Measurements from ENCODE around the gene HHIPL2.
A peak's percentile ranks its signal among the peaks of the same experiment; 100 is the strongest.

The HHIPL2 gene

GRCh38 chr1:222547944-222548671 is at the start of gene HHIPL2:
Gene HHIPL2 (minus strand): TSS chr1:222548104. CDS start chr1:222548044, 60 bp downstream.
- no peak for FAIRE-seq

DNA sequence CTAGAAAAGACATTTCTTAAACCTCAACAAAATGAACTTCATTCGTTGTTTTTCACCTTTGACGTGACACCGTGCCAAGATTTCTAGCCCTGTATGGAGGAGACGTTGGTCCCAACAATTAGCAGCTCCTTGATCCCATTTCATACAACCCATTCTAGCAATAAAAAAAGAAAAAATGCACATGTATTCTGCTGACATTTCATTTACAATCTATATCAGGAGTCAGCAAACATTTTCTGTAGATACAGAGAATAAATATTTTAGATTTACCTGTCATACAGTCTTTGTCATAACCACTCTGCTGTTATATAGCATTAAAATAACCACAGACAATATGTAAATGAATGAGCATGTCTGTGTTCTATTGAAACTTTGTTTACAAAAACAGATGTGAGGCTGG is 48.8 kb upstream of the HHIPL2 start:
- DNase-seq (ENCODE audit: low spot score): no peak

More at GRCh38 chr1:222547944-222548671, at the start of gene HHIPL2:
- DNase-seq (ENCODE audit: low spot score): no peak

DNA sequence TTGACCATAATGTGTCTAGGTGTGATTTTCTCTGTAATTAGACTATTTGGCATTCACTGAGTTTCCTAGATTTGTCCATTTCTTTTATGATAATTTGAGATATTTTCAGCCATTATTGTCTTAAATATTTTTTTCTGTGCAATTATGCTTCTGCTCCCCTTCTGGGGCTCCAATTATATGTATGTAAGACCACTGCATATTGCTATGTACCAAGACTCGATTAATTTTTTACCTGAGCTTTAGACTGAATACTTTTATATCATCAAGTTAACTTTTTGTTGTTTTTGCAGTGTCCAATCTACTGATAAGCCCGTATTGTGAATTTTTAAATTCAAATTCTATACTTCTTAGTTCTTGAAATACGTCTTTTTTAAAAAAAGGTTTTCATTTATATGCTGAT is 46.9 kb upstream of the HHIPL2 start:
- FAIRE-seq (no peak), DNase-seq (ENCODE audit: low spot score) (no peak)

More for the DNA sequence above, 48.8 kb upstream of the HHIPL2 start:
- FAIRE-seq: no peak

DNA sequence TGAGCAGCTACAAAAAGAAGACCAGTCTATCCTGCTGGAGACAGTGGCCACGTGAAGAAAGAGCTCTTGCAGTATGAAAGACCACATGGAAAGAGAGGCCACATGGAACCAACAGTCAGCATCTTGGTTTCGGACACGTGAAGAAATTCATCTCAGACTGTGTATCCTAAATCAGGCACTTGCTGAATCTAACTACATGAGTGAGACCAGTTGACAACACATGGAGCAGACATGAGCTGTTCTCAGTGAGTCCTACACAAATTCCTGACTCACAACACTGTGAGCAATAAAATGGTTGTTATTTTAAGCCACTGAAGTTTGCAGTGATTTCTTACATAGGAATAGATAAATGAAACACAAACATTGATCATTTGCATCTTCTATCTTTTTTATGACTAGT is 44.3 kb upstream of the HHIPL2 start:
- FAIRE-seq: no peak
- no peak for DNase-seq (ENCODE audit: low spot score)

DNA sequence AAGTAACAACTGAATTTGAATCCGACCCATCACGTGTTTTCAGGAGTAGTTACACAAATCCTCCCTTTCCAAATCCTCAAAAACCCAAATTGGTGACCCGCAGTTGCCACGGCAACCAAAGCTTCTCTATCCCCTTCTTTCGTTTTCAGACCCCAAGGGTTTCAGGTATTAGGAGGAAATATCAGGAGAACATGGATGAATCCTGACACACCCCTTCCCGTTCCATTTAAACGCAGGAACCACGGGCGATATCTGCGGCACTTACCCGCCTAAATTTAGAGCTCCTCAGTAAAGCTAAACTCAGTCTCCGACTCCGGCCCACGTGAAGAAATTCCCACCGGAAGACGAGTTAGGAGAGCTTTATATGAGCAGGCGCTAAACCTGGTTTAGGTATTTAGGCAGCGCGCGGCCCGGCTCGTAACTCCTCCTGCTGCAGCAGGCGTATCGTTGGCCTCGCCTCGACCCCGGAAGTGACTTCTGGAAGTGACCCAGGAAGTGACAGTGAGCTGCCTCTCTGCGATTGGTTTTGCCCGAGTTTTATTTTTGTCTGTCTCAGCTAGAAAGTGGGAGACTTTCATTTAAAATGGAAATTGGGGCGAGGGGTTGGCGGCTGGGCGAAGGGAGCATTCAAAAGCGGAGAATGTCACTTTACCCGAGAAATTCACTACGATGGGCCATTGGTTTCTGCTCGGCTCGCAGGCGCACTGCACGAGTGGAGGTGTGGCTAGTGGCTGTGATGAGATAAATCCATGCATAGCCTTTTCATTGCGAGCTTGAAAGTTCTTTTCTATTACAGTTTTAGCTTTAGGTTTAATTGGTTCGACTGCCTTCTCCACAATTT is 41.8 kb upstream of the HHIPL2 start, which contains the start of gene TAF1A:
Gene TAF1A (minus strand): TSS at position 472 of the 841 bp plus-strand sequence.
- FAIRE-seq (no peak), DNase-seq (ENCODE audit: low spot score) (peak; percentile 88)

DNA sequence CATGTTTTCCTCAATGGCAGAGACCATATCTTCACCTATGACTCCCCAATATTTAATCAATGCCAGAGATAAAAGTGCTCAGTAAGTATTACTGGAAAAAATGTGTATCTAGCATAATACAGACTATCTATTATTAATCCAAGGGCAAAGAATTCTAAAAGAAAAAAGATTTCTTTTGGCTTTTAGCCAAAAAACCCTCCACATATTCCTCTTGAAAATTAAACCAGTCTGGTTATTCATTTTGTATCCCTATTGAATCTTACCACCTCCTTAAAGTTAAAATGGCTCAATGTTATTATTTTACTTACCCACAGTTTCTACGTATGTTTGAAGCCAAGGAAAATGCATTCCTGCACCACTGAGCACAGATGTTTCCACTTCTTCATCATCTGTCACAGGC is 40.2 kb upstream of the HHIPL2 start:
- no peak for FAIRE-seq
- no peak for DNase-seq (ENCODE audit: low spot score)

DNA sequence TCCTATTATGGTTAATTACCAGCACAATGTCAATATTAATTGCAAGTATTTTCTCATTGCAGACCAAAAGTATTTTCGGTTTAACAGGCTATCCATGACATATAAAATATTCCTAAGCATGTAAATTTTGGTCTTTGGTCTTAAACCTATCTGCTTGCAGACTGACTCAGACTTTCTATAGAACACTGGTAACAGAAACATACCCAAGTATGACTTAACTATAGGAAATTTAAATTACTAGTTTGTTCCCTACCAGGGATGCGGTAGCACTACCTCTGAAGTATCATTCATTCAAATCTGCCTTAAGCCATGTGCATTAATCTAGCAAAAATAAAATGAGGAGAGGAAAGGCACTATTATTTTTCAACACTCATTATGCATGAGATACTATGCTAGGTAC is 38.9 kb upstream of the HHIPL2 start:
- FAIRE-seq (no peak), DNase-seq (ENCODE audit: low spot score) (no peak)

DNA sequence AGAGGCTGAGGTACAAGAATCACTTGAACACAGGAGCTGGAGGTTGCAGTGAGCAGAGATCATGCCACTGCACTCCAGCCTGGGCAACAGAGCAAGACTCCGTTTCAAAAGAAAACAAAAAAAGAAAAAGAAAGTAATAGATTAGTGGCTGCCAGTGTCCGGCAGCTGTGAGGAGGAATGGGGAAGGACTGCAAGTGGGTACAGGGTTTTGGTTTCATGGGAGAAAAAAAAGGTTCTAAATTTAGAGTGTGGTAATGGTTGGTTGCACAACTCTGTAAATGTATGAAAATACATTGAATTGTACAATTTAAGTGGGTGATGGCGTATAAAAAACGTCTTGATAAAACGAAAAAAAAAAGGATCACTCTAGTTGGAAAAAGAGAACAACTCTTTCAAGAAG is 35.2 kb upstream of the HHIPL2 start:
- DNase-seq (ENCODE audit: low spot score) (no peak), FAIRE-seq (no peak)

DNA sequence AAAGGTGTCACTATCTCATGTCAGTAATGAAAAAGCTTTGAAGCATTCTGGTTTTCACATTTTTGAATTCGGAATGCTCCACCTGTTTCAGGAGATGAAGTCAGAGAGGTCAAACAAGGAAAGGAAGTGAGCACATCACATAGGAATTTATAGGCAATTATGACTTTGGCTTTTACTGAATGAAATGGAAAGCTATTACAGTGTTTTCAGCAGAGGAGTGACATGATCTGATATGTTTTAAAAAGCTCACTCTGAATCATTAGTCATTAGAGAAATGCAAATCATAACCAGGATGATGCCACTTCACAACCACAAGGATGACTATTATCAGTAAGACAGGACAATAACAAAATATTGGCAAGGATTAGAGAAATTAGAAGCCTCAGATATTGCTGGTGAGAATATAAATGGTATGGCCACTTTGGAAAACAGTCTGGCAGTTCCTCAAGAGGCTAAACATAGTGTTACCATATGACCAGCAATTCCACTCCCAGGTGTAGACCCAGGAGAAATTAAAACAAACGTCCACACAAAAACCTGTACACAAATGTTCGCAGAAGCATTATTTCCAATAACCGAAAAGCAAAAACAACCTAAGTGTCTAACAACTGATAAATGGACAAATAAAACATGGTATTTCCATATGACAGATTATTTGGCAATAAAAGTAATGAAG is 34.3 kb upstream of the HHIPL2 start:
- no peak for FAIRE-seq
- peak; percentile 37 for DNase-seq (ENCODE audit: low spot score)

DNA sequence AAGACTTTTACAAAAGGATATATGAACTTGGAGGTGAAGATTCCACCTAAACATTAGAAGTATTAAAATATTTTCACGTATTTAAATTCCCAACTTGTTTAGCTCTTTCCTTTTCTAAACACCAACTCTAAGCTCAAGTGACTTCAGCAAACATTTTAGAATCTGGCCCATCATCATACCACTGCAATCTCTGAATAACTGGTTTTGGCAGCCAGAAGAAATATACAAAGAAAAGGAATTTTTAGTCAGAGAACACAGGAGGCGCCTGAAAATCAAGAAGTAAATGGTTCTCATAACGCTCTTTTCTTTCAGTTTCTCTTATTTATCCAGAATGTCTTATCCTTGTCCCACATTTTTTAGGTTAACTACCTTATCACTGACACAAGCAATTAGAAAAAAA is 31.4 kb upstream of the HHIPL2 start:
- DNase-seq (ENCODE audit: low spot score): no peak
- no peak for FAIRE-seq

GRCh38 chr1:222570837-222571236 is 22.9 kb upstream of the HHIPL2 start:
- FAIRE-seq: no peak

DNA sequence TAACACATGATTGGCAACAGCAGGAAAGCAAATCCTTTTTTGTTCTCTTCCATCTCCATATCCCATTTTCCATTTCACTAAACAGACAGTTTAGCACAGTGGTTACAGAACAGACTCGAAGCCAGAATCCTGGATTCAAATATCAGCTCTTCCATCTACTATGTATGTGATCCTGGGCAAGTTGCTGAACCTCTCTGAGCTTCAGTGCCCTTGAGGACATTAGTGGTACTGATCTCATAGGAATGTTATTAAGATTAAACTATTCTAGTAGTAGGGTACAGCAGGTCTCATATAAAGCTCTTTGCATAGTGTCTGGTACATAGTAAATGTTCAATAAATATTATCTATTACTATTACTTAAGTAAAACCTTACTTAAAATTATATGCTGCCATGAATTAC is 13.8 kb upstream of the HHIPL2 start:
- FAIRE-seq (no peak), DNase-seq (ENCODE audit: low spot score) (no peak)

More at GRCh38 chr1:222570837-222571236, 22.9 kb upstream of the HHIPL2 start:
- DNase-seq (ENCODE audit: low spot score): no peak

DNA sequence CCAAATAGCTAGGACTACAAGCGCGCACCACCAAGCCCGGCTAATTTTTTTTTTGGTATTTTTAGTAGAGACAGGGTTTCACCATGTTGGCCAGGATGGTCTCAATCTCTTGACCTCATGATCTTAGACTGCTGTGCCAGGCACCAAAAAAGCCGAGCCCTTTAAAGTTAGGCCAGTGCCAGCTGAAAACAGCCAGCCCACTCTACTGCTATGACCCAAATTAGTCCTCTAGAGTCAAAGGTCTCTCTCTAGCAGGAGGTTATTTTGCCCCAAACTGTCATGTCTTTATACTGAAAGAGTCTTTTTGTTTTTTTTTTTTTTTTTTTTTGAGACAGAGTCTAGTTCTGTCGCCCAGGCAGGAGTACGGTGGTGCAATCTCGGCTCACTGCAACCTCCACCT is 9.7 kb upstream of the HHIPL2 start:
- FAIRE-seq: no peak
- DNase-seq (ENCODE audit: low spot score): no peak

DNA sequence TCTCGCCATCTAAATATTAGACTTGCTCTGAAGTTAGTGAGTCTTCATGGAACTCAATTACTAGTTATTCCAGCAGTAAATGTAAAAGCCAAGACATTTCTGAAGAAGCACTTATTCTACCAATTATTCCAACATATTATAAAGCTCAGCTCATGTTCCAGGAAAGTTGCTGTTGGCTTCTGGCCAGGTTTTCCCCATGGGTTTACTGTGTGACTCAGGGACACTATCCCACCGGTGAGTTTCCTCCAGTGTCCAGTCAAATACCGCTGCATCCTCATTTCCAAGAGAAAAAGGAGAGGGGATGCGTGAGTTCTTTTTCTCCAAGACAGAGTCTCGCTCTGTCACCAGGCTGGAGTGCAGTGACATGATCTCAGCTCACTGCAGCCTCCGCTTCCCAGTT is 9.2 kb upstream of the HHIPL2 start:
- FAIRE-seq: no peak
- DNase-seq (ENCODE audit: low spot score): no peak

GRCh38 chr1:222555992-222556615 is 8.2 kb upstream of the HHIPL2 start:
- no peak for DNase-seq (ENCODE audit: low spot score)
- no peak for FAIRE-seq

- FAIRE-seq: no peak
Measured at GRCh38 chr1:222554177-222554576, 6.3 kb upstream of the HHIPL2 start.

GRCh38 chr1:222552882-222553281 is 5.0 kb upstream of the HHIPL2 start:
- no peak for FAIRE-seq

More at GRCh38 chr1:222554177-222554576, 6.3 kb upstream of the HHIPL2 start:
- no peak for DNase-seq (ENCODE audit: low spot score)

GRCh38 chr1:222547260-222547614 is 667 bp downstream of the HHIPL2 start:
- FAIRE-seq: no peak

More at GRCh38 chr1:222552882-222553281, 5.0 kb upstream of the HHIPL2 start:
- DNase-seq (ENCODE audit: low spot score): no peak

GRCh38 chr1:222546548-222547259 is 1.2 kb downstream of the HHIPL2 start:
- FAIRE-seq: no peak
- peak; percentile 42 for DNase-seq (ENCODE audit: low spot score)

More at GRCh38 chr1:222547260-222547614, 667 bp downstream of the HHIPL2 start:
- DNase-seq (ENCODE audit: low spot score): no peak

- FAIRE-seq: no peak
- DNase-seq (ENCODE audit: low spot score): no peak
Measured at GRCh38 chr1:222546091-222546490, 1.8 kb downstream of the HHIPL2 start.

DNA sequence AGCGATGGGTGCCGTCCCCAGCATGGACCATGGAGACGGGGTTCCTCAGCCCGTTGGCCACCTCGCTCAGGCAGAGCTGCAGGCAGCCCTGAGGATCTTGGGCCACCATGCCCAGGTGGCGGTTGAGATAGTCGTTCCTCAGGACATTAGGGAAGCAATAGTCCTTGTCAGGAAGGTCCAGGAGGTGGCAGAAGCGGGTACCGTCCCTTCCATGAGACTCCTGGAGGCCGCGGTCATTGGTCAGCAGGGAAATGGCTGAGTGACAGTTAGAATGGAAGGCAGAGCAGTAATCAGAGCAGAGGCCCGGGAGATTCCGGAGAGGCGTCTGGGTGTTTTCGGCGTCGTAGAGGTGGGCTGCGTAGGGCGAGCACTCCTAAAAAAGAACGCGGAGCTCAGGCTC is 4.1 kb downstream of the HHIPL2 start:
- no peak for FAIRE-seq
- DNase-seq (ENCODE audit: low spot score): no peak

All from urothelium cell line (cell line).